NCI-H146 (cell line): ENCODE data around the gene RHOA.
A peak's percentile ranks its signal among the peaks of the same experiment; 100 is the strongest.
"Not testable (repeated sequence)": the region's sequence is repeated elsewhere in the genome, so short reads cannot be mapped to it uniquely, and the experiment has no call there.

Source experiments
- DNase-seq: peaks from one replicate; lab custom pipeline; 2025; lab: John Stamatoyannopoulos, UW

Gene RHOA

GRCh38 chr3:49411535-49411967, 225 bp downstream of the RHOA start:
- DNase-seq = peak; percentile 42

- DNase-seq = no peak
Measured at GRCh38 chr3:49410846-49411534, 786 bp downstream of the RHOA start.

GRCh38 chr3:49410066-49410845, 1.5 kb downstream of the RHOA start:
- DNase-seq = no peak

- no peak for DNase-seq
Measured at GRCh38 chr3:49406571-49407565, 4.9 kb downstream of the RHOA start.

- not testable (repeated sequence) for DNase-seq
Measured at GRCh38 chr3:49405570-49405969, 6.2 kb downstream of the RHOA start.

GRCh38 chr3:49403891-49404290, 7.9 kb downstream of the RHOA start:
- no peak for DNase-seq

GRCh38 chr3:49401766-49402165, 10.0 kb downstream of the RHOA start:
- DNase-seq = no peak

GRCh38 chr3:49399461-49399860, 12.3 kb downstream of the RHOA start:
- DNase-seq = no peak

- no peak for DNase-seq
Measured at GRCh38 chr3:49397470-49397869, 14.3 kb downstream of the RHOA start.

- DNase-seq = not testable (repeated sequence)
Measured at GRCh38 chr3:49391310-49391709, 20.5 kb downstream of the RHOA start.

- DNase-seq = no peak
Measured at GRCh38 chr3:49389297-49389696, 22.5 kb downstream of the RHOA start.

- DNase-seq = no peak
Measured at GRCh38 chr3:49388289-49388820, 23.4 kb downstream of the RHOA start.

- no peak for DNase-seq
Measured at GRCh38 chr3:49387721-49388120, 24.1 kb downstream of the RHOA start.

GRCh38 chr3:49386056-49386756, 25.6 kb downstream of the RHOA start:
- DNase-seq = no peak

GRCh38 chr3:49385617-49386016, 26.2 kb downstream of the RHOA start:
- no peak for DNase-seq

GRCh38 chr3:49383387-49383786, 28.4 kb downstream of the RHOA start:
- DNase-seq = no peak

- DNase-seq = no peak
Measured at GRCh38 chr3:49378249-49378895, 33.4 kb downstream of the RHOA start.

- no peak for DNase-seq
Measured at GRCh38 chr3:49377483-49377882, 34.3 kb downstream of the RHOA start.

- no peak for DNase-seq
Measured at GRCh38 chr3:49371946-49372345, 39.8 kb downstream of the RHOA start.

GRCh38 chr3:49370585-49371290, 41.0 kb downstream of the RHOA start:
- DNase-seq = no peak
